GM12801 (cell line): ENCODE data around the gene DEPDC1B.

Source experiments
- TF ChIP-seq, protein P1 (sequence below): IDR thresholded peaks from one replicate; pipeline ENCODE4 v1.5.1; 2011; ENCODE audit warnings: control low read depth; ENCODE audit not compliant: insufficient read length; ENCODE audit errors: extremely low read depth

Gene DEPDC1B

GRCh38 chr5:60674251-60675069 is 25.5 kb downstream of the DEPDC1B start:
- TF ChIP-seq, protein P1, sequence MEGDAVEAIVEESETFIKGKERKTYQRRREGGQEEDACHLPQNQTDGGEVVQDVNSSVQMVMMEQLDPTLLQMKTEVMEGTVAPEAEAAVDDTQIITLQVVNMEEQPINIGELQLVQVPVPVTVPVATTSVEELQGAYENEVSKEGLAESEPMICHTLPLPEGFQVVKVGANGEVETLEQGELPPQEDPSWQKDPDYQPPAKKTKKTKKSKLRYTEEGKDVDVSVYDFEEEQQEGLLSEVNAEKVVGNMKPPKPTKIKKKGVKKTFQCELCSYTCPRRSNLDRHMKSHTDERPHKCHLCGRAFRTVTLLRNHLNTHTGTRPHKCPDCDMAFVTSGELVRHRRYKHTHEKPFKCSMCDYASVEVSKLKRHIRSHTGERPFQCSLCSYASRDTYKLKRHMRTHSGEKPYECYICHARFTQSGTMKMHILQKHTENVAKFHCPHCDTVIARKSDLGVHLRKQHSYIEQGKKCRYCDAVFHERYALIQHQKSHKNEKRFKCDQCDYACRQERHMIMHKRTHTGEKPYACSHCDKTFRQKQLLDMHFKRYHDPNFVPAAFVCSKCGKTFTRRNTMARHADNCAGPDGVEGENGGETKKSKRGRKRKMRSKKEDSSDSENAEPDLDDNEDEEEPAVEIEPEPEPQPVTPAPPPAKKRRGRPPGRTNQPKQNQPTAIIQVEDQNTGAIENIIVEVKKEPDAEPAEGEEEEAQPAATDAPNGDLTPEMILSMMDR: no peak

- TF ChIP-seq, protein P1: no peak
These were observed 26.6 kb downstream of the DEPDC1B start for GRCh38 chr5:60673334-60673733.

DNA sequence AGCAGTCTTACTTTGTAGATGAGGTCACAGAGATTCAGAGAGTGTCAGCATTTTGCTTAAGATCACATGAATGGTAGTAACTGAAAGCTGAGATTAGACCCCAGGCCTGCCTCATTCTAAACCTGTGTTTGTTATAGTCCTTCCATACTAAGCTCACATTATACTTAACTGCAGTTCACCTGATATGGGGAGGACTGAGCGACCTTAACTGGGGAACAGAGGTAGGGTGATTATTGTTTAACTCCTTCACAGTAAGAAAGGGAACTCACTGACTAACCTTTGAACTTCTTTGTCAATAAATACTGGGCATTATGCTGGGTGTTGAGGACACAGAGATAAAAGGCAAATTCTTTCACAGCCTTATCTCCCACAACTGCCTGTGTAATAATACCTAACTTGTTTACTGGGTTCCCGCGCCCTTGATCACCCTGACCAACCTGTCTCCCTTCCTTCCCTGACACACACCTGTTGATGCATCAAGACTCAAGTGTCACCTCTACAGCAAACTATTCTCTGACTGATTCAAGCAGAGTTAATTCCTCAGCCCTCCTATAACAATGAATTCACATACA is 27.2 kb downstream of the DEPDC1B start:
- TF ChIP-seq, protein P1: no peak

DNA sequence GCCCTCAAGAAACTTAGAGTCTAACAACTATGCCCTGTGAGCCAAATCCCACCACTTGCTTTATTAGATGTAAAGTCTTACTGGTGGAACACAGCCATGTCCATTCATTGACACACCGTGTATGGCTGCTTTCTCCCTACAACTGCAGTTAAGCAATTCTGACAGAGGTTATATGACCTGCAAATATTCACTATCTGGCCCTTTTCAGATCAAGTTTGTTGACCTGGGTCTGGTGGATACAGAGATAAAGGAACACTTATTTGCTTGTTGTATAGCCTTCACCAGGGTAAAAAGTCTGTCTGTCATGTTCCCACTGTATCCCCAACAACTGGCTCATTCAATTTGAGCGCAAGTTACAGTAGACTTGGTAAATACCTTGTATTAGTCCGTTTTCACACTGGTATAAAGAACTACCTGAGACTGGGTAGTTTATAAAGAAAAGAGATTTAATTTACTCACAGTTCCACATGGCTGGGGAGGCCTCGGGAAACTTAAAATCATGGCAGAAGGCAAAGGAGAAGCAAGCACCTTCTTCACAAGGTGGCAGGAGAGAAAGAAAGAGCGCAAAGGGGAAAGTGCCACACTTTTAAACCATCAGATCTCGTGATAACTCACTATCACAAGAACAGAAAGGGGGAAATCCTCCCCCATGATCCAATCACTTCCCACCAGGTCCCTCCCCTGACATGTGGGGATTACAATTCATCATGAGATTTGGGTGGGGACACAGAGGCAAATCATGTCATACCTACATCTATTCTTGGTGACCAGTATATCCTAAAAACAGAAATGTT is 27.9 kb downstream of the DEPDC1B start:
- TF ChIP-seq, protein P1: no peak

GRCh38 chr5:60670749-60671148 is 29.2 kb downstream of the DEPDC1B start:
- TF ChIP-seq, protein P1: no peak

- TF ChIP-seq, protein P1: peak; percentile 13
These were observed 31.2 kb downstream of the DEPDC1B start for GRCh38 chr5:60668686-60669304.
